COLO668 (cell line): ENCODE results near the gene CNTRL.
A peak's percentile ranks its signal among the peaks of the same experiment; 100 is the strongest.
"Not testable (repeated sequence)": the region's sequence is repeated elsewhere in the genome, so short reads cannot be mapped to it uniquely, and the experiment has no call there.

ENCODE experiments used
- DNase-seq: peaks from one replicate; lab custom pipeline; 2025; ENCODE audit not compliant: unreplicated experiment; lab: John Stamatoyannopoulos, UW

CNTRL gene

GRCh38 chr9:121074370-121075250, at the start of gene CNTRL:
Gene CNTRL (plus strand): TSS chr9:121074955. CDS start chr9:121088327, 13,372 bp downstream.
- peak; percentile 96 for DNase-seq

GRCh38 chr9:121026260-121026691, 48.5 kb upstream of the CNTRL start:
- DNase-seq: no peak

- no peak for DNase-seq
Observed at GRCh38 chr9:121026768-121027167, 48.0 kb upstream of the CNTRL start.

GRCh38 chr9:121028285-121028684, 46.5 kb upstream of the CNTRL start:
- not testable (repeated sequence) for DNase-seq

GRCh38 chr9:121029469-121029868, 45.3 kb upstream of the CNTRL start:
- DNase-seq: no peak

- DNase-seq: no peak
Observed at GRCh38 chr9:121034529-121034928, 40.2 kb upstream of the CNTRL start.

GRCh38 chr9:121035717-121036116, 39.0 kb upstream of the CNTRL start:
- not testable (repeated sequence) for DNase-seq

GRCh38 chr9:121038362-121038761, 36.4 kb upstream of the CNTRL start:
- no peak for DNase-seq

GRCh38 chr9:121038804-121039203, 36.0 kb upstream of the CNTRL start:
- no peak for DNase-seq

GRCh38 chr9:121048175-121048574, 26.6 kb upstream of the CNTRL start:
- no peak for DNase-seq

GRCh38 chr9:121048618-121049017, 26.1 kb upstream of the CNTRL start:
- no peak for DNase-seq

GRCh38 chr9:121050128-121050988, 24.4 kb upstream of the CNTRL start, which contains the start of gene C5:
Gene C5 (minus strand): TSS chr9:121050275. CDS start chr9:121050246, 29 bp downstream.
- no peak for DNase-seq

- no peak for DNase-seq
Observed at GRCh38 chr9:121053544-121053943, 21.2 kb upstream of the CNTRL start.

- DNase-seq: no peak
Observed at GRCh38 chr9:121055642-121056143, 19.1 kb upstream of the CNTRL start.

GRCh38 chr9:121057821-121058220, 16.9 kb upstream of the CNTRL start:
- DNase-seq: no peak

GRCh38 chr9:121059513-121059912, 15.2 kb upstream of the CNTRL start:
- no peak for DNase-seq

GRCh38 chr9:121059998-121060636, 14.6 kb upstream of the CNTRL start:
- peak; percentile 24 for DNase-seq

- no peak for DNase-seq
Observed at GRCh38 chr9:121066850-121067249, 7.9 kb upstream of the CNTRL start.

GRCh38 chr9:121067640-121068039, 7.1 kb upstream of the CNTRL start:
- DNase-seq: no peak

- no peak for DNase-seq
Observed at GRCh38 chr9:121069396-121069795, 5.4 kb upstream of the CNTRL start.

GRCh38 chr9:121071370-121071755, 3.4 kb upstream of the CNTRL start:
- DNase-seq: no peak
